A673 (cell line): ENCODE results near the gene CLTCL1. TPM values are rescaled to one million over a fixed set of nuclear protein-coding genes. Genes with fewer than 3 reads are reported as not detected.

Experiments used
- BruUV-seq: library from RNA; stranded (reverse); fragments of 400-500 nt; replicated peaks from 2 replicates; lab custom pipeline; 2021; lab: Mats Ljungman, UMichigan
- CTCF ChIA-PET: fragments of 300-600 bp; sonication (Branson Sonifier 250); formaldehyde crosslinking; loops from one replicate; lab custom pipeline; 2022; ENCODE audit warnings: antibody characterized with exemption; lab: Charles Lee
- POLR2A ChIA-PET: fragments of 300-600 bp; sonication (Branson Sonifier 250); formaldehyde crosslinking; loops from one replicate; lab custom pipeline; 2022; ENCODE audit warnings: antibody characterized with exemption; ENCODE audit not compliant: low non-redundant PET; lab: Charles Lee
- DNase-seq: peaks from one replicate; pipeline ENCODE4 v3.0.0-alpha.2; 2015; ENCODE audit warnings: low spot score
- H3K27ac ChIP-seq: fragments of 200-600 bp; sonication (generic); 2 replicates; pipeline ENCODE4 v1.5.1; 2016; ENCODE audit warnings: mixed run types, low read depth, mild to moderate bottlenecking, mixed read lengths, antibody characterized with exemption, low read length; ENCODE audit not compliant: poor library complexity, severe bottlenecking
- H3K27me3 ChIP-seq: fragments of 200-600 bp; sonication (generic); replicated peaks from 2 replicates; pipeline ENCODE4 v1.6.1; 2017; ENCODE audit warnings: mixed run types, low read depth, mild to moderate bottlenecking, mixed read lengths, antibody characterized with exemption, low read length; ENCODE audit not compliant: insufficient read depth, poor library complexity
- H3K36me3 ChIP-seq: fragments of 200-600 bp; sonication (generic); 2 replicates; pipeline ENCODE4 v1.6.1; 2016; ENCODE audit warnings: mixed run types, mild to moderate bottlenecking, mixed read lengths, antibody characterized with exemption, low read length; ENCODE audit not compliant: insufficient read depth, poor library complexity, severe bottlenecking
- H3K4me1 ChIP-seq: fragments of 200-600 bp; sonication (generic); 2 replicates; pipeline ENCODE4 v1.6.1; 2017; ENCODE audit warnings: mixed run types, mild to moderate bottlenecking, mixed read lengths, antibody characterized with exemption, low read length; ENCODE audit not compliant: insufficient read depth, poor library complexity, severe bottlenecking
- H3K4me3 ChIP-seq: fragments of 200-600 bp; sonication (generic); 2 replicates; pipeline ENCODE4 v1.5.1; 2016; ENCODE audit warnings: low read depth, mixed run types, mild to moderate bottlenecking, mixed read lengths, low read length; ENCODE audit not compliant: poor library complexity, severe bottlenecking
- H3K9me3 ChIP-seq: fragments of 200-600 bp; sonication (generic); 2 replicates; pipeline ENCODE4 v1.6.1; 2016; ENCODE audit warnings: mixed run types, low read depth, mild to moderate bottlenecking, mixed read lengths, antibody characterized with exemption, low read length; ENCODE audit not compliant: poor library complexity, severe bottlenecking
- EZH2 ChIP-seq: fragments of 200-600 bp; sonication (generic); IDR thresholded peaks from 2 replicates; pipeline ENCODE4 v1.6.1; 2017; ENCODE audit warnings: borderline replicate concordance, low read depth, mild to moderate bottlenecking, mixed read lengths, antibody characterized with exemption, low read length; ENCODE audit not compliant: poor library complexity, severe bottlenecking
- intact Hi-C: fragments of 100-400 bp; cut with micrococcal nuclease; formaldehyde crosslinking; loops from one replicate; pipeline ENCODE4 v1.10.0; 2022; ENCODE audit not compliant: unreplicated experiment
- total RNA-seq: library from RNA; stranded (reverse); gene quantifications from 2 replicates; pipeline ENCODE4 v1.2.3, GENCODE V29; 2021
- TF ChIP-seq, protein P1 (sequence below): fragments of 300-800, 200-600 bp; sonication (generic); conservative IDR thresholded peaks from 2 replicates; pipeline ENCODE4 v1.5.1; 2017; ENCODE audit warnings: low read depth, mild to moderate bottlenecking, antibody characterized with exemption, low read length, moderate library complexity, mixed read lengths

CLTCL1 gene
- total RNA-seq, 1 experiment from 2014 or later: 7.5 TPM

- Histone ChIP-seq H3K4me1 (no peaks in the 10 kb centered on the region), H3K36me3 (no peaks in the 10 kb centered on the region), H3K27me3 (no peaks in the 10 kb centered on the region), H3K9me3 (no peaks in the 10 kb centered on the region), H3K4me3 (no peak overlapping the region), H3K27ac (no peak overlapping the region)
- CTCF ChIA-PET: no interaction called here
- POLR2A ChIA-PET: no interaction called here
- DNase-seq: no peak
- intact Hi-C loops: no loop called here
- no peak for TF ChIP-seq EZH2
- TF ChIP-seq, protein P1, sequence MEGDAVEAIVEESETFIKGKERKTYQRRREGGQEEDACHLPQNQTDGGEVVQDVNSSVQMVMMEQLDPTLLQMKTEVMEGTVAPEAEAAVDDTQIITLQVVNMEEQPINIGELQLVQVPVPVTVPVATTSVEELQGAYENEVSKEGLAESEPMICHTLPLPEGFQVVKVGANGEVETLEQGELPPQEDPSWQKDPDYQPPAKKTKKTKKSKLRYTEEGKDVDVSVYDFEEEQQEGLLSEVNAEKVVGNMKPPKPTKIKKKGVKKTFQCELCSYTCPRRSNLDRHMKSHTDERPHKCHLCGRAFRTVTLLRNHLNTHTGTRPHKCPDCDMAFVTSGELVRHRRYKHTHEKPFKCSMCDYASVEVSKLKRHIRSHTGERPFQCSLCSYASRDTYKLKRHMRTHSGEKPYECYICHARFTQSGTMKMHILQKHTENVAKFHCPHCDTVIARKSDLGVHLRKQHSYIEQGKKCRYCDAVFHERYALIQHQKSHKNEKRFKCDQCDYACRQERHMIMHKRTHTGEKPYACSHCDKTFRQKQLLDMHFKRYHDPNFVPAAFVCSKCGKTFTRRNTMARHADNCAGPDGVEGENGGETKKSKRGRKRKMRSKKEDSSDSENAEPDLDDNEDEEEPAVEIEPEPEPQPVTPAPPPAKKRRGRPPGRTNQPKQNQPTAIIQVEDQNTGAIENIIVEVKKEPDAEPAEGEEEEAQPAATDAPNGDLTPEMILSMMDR: no peak
- BruUV-seq: no TSS peak
Measured at GRCh38 chr22:19233189-19233661, 58.3 kb downstream of the CLTCL1 start.

GRCh38 chr22:19232623-19233022 is 58.9 kb downstream of the CLTCL1 start:
- intact Hi-C loops: no loop called here
- H3K4me3 ChIP-seq: no peak overlapping the region
- H3K4me1 ChIP-seq: no peaks in the 10 kb centered on the region
- no TSS peak for BruUV-seq
- DNase-seq: peak; percentile 24
- H3K36me3 ChIP-seq: no peaks in the 10 kb centered on the region
- POLR2A ChIA-PET: no interaction called here
- TF ChIP-seq EZH2: no peak
- TF ChIP-seq, protein P1: no peak
- H3K9me3 ChIP-seq: no peaks in the 10 kb centered on the region
- H3K27ac ChIP-seq: no peak overlapping the region
- CTCF ChIA-PET: no interaction called here
- no peaks in the 10 kb centered on the region for H3K27me3 ChIP-seq

- no peaks in the 10 kb centered on the region for H3K36me3 ChIP-seq
- intact Hi-C loops: no loop called here
- ChIA-PET POLR2A (no interaction called here), CTCF (no interaction called here)
- TF ChIP-seq, protein P1: no peak
- TF ChIP-seq EZH2: no peak
- no peak overlapping the region for H3K4me3 ChIP-seq
- no peak overlapping the region for H3K27ac ChIP-seq
- no TSS peak for BruUV-seq
- H3K9me3 ChIP-seq: no peaks in the 10 kb centered on the region
- no peaks in the 10 kb centered on the region for H3K27me3 ChIP-seq
- no peak for DNase-seq
- H3K4me1 ChIP-seq: no peaks in the 10 kb centered on the region
Measured at GRCh38 chr22:19231986-19232385, 59.5 kb downstream of the CLTCL1 start.
